Measurements from ENCODE around the gene HMOX1. TPM values are rescaled to one million over a fixed set of nuclear protein-coding genes. Genes with fewer than 3 reads are reported as not detected.

Gene HMOX1
- total and polyA plus RNA-seq, 2 of the 13 experiments (the other 11 are each of a cell fraction or from before 2014, with no cell fraction given) = 53.6 to 67.4 TPM

- TF ChIP-seq, protein P1, sequence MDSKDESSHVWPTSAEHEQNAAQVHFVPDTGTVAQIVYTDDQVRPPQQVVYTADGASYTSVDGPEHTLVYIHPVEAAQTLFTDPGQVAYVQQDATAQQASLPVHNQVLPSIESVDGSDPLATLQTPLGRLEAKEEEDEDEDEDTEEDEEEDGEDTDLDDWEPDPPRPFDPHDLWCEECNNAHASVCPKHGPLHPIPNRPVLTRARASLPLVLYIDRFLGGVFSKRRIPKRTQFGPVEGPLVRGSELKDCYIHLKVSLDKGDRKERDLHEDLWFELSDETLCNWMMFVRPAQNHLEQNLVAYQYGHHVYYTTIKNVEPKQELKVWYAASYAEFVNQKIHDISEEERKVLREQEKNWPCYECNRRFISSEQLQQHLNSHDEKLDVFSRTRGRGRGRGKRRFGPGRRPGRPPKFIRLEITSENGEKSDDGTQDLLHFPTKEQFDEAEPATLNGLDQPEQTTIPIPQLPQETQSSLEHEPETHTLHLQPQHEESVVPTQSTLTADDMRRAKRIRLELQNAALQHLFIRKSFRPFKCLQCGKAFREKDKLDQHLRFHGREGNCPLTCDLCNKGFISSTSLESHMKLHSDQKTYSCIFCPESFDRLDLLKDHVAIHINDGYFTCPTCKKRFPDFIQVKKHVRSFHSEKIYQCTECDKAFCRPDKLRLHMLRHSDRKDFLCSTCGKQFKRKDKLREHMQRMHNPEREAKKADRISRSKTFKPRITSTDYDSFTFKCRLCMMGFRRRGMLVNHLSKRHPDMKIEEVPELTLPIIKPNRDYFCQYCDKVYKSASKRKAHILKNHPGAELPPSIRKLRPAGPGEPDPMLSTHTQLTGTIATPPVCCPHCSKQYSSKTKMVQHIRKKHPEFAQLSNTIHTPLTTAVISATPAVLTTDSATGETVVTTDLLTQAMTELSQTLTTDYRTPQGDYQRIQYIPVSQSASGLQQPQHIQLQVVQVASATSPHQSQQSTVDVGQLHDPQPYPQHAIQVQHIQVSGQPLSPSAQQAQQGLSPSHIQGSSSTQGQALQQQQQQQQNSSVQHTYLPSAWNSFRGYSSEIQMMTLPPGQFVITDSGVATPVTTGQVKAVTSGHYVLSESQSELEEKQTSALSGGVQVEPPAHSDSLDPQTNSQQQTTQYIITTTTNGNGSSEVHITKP (CRISPR knock-in tag; IDR thresholded peaks at IDR 0.05; ENCODE audit: low read depth) = no peak
- TF ChIP-seq ZNF713 (CRISPR knock-in tag; IDR thresholded peaks at IDR 0.05) = no peak
- TF ChIP-seq, protein P2, sequence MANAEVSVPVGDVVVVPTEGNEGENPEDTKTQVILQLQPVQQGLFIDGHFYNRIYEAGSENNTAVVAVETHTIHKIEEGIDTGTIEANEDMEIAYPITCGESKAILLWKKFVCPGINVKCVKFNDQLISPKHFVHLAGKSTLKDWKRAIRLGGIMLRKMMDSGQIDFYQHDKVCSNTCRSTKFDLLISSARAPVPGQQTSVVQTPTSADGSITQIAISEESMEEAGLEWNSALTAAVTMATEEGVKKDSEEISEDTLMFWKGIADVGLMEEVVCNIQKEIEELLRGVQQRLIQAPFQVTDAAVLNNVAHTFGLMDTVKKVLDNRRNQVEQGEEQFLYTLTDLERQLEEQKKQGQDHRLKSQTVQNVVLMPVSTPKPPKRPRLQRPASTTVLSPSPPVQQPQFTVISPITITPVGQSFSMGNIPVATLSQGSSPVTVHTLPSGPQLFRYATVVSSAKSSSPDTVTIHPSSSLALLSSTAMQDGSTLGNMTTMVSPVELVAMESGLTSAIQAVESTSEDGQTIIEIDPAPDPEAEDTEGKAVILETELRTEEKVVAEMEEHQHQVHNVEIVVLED (CRISPR knock-in tag; IDR thresholded peaks at IDR 0.05; ENCODE audit: borderline replicate concordance) = no peak
Measured at GRCh38 chr22:35418088-35418487, 37.2 kb downstream of the HMOX1 start (continued).

DNA sequence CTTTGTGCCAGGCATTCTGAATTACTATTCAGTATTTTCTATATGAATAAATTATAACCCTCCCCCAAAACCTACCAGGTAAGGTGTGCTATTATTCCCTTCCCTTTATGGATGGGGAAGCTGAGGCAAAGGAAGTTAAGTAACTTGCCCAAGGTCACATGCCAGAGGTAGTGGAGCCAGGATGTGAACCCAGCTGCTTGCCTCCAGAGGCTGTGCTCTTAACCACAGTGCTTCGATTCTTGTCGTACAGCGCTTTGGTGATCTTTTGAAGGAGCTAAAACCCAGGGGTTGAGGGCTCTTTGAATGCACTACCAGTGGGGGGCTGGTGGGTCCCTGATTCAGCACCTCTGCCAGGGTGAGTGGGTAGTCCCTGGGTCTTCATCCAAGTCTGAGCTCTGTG lies 37.8 kb downstream of the HMOX1 start:
- peaks cover 33 to 91% of the 10 kb centered on the region in 2 experiments for H3K36me3 ChIP-seq (replicated peaks in 1 of 2; ENCODE audit: control insufficient read depth in 1 of 2, insufficient read depth in 2 of 2, low read length in 2 of 2)
- CTCF ChIA-PET (ENCODE audit: low intra/inter-chr PET ratio, low total read pairs) = no interaction called here
- no peak overlapping the region for H3K4me2 ChIP-seq (ENCODE audit: low read depth, low read length)
- POLR2A ChIA-PET = no interaction called here
- H3K27ac ChIP-seq (ENCODE audit: extremely low read length, insufficient read depth, low read length) = no peak overlapping the region
- no peak for ATAC-seq
- 97% methylated on average over 3 of the region's 3 CpGs for WGBS (ENCODE audit: low lambda C conversion rate)
- no peak overlapping the region for H2AFZ ChIP-seq (ENCODE audit: low read length)
- no peak overlapping the region for H3K4me3 ChIP-seq (replicated peaks in 1 of 3; ENCODE audit: insufficient read depth in 1 of 3, low read depth in 2 of 3, low read length in 3 of 3)
- H3K4me1 ChIP-seq (ENCODE audit: insufficient read depth, low read length) = no peaks in the 10 kb centered on the region
- no TSS peak for BruUV-seq (replicated peaks)
- no peaks in the 10 kb centered on the region for H4K20me1 ChIP-seq (ENCODE audit: insufficient read depth, low read length)
- H3K79me2 ChIP-seq (ENCODE audit: insufficient read depth, low read length) = no peaks in the 10 kb centered on the region
- no peaks in the 10 kb centered on the region for H3K27me3 ChIP-seq (ENCODE audit: control insufficient read depth in 1 of 2, insufficient read depth in 2 of 2, low read length in 2 of 2)
- in situ Hi-C loops (cut with HindIII; ENCODE audit: extremely low pct_ligation_motif_present, low pct_unique_long_range_greater_than_20kb) (no loop called here), intact Hi-C loops (cut with micrococcal nuclease; ENCODE audit: unreplicated experiment) (no loop called here)
- no peak for TF ChIP-seq NR2F1 (CRISPR knock-in tag; IDR thresholded peaks at IDR 0.05)
- TF ChIP-seq IKZF4 (CRISPR knock-in tag; IDR thresholded peaks at IDR 0.05; ENCODE audit: borderline replicate concordance, low read depth, not compliant biosample characterization) = no peak
- no peak for TF ChIP-seq GTF2F1 (IDR thresholded peaks at IDR 0.05; ENCODE audit: low read length)
- TF ChIP-seq ZNF546 (CRISPR knock-in tag; conservative IDR thresholded peaks at IDR 0.05) = no peak
- no peak for TF ChIP-seq ZNF670 (CRISPR knock-in tag; IDR thresholded peaks at IDR 0.05; ENCODE audit: borderline replicate concordance)
- no peak for TF ChIP-seq ZNF629 (CRISPR knock-in tag; conservative IDR thresholded peaks at IDR 0.05)
- TF ChIP-seq, protein P3, sequence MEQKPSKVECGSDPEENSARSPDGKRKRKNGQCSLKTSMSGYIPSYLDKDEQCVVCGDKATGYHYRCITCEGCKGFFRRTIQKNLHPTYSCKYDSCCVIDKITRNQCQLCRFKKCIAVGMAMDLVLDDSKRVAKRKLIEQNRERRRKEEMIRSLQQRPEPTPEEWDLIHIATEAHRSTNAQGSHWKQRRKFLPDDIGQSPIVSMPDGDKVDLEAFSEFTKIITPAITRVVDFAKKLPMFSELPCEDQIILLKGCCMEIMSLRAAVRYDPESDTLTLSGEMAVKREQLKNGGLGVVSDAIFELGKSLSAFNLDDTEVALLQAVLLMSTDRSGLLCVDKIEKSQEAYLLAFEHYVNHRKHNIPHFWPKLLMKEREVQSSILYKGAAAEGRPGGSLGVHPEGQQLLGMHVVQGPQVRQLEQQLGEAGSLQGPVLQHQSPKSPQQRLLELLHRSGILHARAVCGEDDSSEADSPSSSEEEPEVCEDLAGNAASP (CRISPR knock-in tag; IDR thresholded peaks at IDR 0.05; ENCODE audit: borderline replicate concordance) = no peak
- no peak for DNase-seq (ENCODE audit: low spot score)
- FAIRE-seq = no peak
- H3K9ac ChIP-seq (ENCODE audit: insufficient read depth, low read depth, low read length) = no peak overlapping the region
- no peaks in the 10 kb centered on the region for H3K9me3 ChIP-seq (ENCODE audit: low read length)
